ENCODE data around the gene SURF1. TPM values are rescaled to one million over a fixed set of nuclear protein-coding genes. Genes with fewer than 3 reads are reported as not detected.
"Not testable (repeated sequence)": the region's sequence is repeated elsewhere in the genome, so short reads cannot be mapped to it uniquely, and the experiment has no call there.

Gene SURF1
- total RNA-seq, 1 experiment from 2014 or later = 29.3 TPM

DNA sequence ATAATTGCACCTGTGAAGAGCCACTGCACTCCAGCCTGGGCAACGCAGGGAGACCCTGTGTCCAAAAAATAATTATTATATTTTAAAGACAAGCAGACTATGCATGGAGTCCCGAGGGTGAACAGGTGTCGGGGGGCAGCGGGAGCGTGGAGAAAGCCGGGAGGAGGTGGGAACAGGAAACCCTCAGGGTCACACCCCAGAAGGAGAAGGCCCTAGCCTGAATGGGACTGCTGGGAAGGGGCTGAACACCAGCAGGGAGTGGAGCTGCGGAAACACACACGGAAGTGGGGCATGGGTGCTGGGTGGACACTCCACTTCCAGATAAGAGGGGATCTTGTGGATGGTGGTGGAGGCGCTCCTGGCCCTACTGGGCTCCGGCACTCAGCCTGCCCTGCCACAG, 33.1 kb downstream of the SURF1 start:
- DNase-seq (ENCODE audit: low read depth) = no peak

DNA sequence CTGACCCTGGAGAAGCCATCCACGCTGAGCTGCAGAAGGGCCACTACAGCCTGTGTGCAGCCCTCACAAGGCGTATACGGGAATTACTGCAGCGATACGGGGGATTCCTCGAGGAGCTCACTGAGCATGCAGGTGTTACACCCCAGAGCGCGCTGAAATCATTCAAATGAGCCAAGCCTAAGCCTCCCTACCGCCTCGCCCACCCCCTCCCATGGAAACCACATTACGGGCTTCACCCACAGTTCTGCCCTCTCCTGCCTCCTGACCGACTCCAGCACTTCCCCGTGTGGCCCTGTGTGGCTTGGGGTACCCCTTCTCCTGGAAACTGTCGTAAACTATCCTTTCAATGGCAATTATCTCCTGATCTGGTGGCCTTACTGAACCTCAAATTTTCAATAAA, 33.6 kb downstream of the SURF1 start:
- no peak for DNase-seq (ENCODE audit: low read depth)

DNA sequence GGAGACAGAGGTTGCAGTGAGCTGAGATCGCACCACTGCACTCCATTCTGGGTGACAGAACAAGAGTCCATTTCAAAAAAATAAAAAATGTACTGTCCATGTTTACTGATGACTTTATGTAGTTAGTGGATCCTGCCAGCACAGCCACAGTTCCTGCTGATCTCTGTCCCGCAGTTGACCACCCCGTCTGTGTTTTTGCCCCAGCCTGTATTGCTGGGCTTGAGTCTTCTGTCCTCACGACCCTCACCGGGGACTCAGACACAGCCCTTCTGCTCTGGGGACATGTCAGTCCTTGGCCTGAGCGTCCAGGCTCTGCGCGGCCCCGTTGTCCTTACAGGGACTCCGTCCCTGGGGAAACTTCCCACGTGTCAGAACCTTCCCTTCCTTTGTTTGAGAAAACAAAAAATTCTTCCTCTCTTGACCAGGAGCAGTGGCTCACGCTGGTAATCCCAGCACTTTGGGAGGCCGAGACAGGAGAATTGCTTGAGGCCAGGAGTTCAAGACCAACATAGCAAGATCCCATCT, 34.8 kb downstream of the SURF1 start:
- DNase-seq (ENCODE audit: low read depth) = no peak

DNA sequence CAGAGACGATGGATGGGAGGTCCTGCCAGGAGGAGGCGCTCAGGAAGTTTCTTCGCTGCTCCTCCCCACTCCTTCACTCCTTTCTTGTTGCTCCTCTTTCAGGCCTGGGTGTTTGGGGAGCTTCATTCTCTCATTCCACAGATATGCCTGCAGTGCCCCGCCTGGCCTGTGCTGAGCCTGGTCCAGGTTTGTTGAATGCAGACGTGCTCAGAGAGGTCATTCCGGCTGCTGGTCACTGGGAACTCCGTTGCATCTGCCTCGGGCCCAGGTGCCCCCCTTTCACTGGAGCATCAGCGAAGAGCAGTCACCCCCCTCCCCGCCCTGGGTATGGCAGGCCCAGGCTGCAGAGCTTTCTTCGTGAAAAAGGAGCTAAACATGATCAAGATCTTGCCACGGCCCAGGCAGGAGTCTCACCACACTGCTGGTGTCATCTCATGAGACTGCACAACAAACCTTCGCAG, 35.8 kb downstream of the SURF1 start:
- no peak for DNase-seq (ENCODE audit: low read depth)

DNA sequence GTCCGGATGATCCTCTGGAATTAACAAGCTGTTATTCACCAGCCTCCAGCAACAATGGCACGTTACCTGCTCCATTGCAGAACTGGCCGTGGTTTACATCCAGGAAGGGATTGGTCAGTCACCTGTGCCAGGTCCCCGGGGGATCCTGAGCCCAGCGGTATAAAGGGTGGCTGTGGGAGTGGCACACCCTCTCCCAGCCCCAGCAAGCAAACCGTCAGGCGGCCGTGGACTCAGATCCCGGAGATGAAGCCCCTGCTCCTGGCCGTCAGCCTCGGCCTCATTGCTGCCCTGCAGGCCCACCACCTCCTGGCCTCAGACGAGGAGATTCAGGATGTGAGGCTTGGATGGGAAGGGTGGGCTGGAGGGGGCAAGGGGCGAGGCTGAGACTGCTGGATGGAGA, 38.7 kb downstream of the SURF1 start:
- not testable (repeated sequence) for DNase-seq (ENCODE audit: low read depth)

DNA sequence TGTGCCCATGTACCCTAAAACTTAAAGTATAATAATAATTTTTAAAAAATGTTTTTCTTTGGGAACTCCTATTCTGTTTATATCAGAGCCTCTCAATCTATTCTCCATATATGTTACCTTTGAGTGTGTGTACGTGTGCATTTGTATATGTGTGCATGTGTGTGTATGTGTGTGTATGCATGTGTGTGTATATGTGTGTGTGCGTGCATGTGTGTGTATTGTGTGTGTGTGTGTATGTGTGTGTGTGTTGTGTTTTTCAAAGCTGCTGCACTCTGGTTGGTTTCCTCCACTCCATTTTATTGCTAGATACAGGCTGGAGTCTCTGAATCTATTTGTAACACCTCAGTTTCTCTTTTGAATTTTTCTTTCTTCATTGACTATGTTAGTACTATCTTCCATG, 40.3 kb downstream of the SURF1 start:
- DNase-seq (ENCODE audit: low read depth) = no peak

DNA sequence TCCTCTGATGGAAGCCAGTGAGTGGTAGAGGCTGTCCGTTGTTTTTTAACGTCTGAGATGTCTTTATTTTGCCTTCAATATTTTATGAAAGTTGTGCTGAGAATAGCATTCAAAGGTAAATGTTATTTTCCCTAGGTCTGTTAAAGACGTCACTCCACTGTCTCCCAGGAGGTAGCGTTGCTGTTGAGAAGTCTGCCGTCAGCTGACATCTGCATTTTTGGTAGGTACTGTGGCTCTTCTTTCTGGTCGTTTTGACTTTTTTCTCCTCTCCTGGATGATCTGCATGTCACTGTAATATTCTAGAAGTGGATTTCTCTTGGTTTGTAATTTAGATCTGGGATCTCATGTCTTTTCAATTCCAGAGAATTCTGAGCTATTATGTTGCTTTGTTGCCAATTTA, 46.7 kb downstream of the SURF1 start:
- DNase-seq (ENCODE audit: low read depth) = no peak

DNA sequence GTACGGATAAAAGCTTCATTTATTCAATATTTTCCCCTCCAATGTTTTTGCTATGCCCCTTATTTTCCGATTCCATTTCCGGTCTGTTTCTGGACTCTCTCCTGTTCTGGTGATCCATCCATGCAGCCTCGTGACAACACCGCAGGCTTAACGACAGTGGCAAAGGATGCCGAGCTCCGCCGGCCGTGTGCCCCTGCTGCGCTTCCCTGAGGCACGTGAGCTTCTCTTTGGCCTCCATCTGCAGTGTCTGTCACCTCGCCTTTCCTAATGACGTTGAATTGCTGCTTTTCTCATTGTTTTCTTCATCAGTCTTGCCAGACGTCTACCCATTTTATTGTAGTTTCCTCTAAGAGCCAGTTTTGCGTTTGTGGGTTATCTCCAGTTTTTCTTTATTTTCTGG, 49.0 kb downstream of the SURF1 start:
- DNase-seq (ENCODE audit: low read depth) = no peak

DNA sequence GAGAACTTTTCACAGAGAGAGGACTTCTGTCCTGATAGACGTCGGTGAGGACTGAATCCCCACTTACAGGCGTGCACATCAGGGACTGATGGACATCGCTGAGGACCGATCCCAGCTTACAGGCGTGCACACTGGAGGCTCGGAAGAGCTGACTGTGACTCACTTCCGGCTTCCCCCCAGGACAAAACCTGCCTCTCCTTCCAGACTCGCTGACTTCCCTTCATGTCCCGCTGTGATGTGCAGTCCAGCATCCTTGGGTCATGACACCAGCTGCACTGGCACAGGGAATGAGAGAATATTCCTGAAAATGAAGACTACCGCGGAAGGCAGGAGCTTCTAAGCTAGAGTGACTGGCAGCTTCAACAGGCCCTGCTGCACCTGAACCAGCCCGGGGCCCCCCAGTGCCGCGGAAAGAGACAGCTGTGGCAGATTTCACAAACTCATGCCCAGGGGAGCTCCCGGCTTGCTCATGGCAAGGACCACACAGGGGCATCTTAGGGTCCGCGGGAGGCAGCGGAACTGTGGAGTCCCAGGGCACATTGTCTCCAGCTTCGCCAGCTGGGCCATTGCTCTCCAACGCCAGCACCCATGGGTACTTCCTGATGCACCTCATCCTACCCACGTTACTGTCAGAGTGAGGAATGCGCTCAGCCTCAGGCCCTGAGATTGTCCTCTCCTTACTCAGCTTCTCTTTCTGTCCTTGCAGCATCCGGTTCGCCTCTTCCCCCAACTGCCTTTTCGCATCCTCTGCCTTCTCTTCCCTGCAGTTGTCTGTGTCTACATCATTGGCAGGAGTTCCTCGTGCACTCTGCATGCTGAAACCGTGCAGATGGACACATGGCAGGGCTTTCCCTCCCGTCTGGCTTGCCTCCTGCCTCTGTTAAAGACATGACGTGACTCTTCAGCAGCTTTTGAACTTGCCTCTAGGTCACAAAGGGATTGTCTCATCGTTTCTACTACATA, 49.8 kb downstream of the SURF1 start:
- peak; percentile 33 for DNase-seq (ENCODE audit: low read depth)

DNA sequence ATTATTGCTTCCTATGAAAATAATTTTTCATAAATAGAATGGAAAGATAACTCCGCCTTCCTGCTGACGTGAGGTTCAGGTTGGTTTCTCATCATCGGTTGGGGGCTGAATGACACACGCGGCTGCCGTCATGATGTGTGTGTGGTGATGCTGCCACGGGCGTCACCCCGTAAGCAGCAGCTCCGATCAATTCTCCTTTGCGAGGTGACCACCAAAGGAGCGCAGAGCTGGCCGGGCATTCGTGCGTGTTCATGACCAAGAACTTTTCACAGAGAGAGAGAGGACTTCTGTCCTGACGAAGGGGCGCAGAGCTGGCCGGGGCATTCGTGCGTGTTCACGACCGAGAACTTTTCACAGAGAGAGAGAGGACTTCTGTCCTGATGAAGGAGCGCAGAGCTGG, 50.6 kb downstream of the SURF1 start:
- no peak for DNase-seq (ENCODE audit: low read depth)

DNA sequence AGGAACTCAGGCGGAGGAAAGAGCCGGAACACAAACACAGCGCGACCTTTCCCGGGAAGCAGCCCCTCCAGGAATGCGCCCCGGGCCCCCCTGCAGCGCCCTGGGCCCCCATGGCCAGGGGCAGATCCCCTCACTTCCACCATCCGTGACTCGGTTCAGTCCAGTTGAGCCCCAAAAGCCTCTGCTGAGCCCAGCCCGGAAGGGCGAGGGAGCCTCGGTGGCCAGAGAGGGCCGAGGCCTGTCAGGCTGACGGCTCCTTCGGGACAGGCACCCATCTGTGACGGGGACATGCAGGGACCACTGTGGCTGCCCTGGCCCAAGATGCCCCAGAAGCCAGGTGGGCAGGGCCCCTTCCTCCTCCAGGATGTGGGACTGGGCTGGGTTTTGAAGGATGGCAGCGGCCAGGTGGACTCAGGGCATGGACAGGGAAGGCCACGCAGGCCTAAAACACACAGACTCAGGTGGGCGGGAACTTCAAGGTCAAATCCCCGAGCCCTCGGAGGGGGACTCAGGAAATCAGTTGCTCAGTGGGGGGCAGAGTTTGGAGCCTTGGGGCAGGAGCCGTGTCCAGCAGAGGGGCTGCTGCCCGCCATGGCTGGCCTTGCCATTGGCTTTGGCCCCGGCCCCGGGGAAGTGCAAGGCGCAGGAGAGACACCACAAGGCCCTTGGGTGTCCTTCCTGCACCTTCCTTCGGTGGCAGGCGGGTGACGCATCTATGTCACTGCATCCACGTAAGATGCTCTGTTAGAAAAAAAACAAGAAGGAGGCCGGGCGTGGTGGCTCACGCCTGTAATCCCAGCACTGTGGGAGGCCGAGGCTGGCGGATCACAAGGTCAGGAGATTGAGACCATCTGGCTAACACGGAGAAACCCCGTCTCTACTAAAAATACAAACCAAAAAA, 51.6 kb downstream of the SURF1 start:
- no peak for DNase-seq (ENCODE audit: low read depth)

DNA sequence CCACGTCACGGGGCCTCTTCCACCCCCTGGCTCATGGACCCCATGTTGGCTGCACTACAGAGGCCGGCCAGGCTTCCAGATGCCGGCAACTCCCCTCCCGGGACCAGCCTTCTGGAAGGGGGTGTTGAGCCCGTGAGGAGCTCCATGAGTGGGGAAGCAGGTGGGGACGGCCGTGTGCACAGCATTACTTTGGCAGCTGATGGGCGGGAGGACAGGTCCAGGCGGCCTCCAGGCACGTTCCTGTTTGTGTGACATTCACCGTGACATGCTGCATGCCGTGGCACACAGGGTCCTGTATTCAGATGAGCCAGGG, 52.2 kb downstream of the SURF1 start:
- no peak for DNase-seq (ENCODE audit: low read depth)

DNA sequence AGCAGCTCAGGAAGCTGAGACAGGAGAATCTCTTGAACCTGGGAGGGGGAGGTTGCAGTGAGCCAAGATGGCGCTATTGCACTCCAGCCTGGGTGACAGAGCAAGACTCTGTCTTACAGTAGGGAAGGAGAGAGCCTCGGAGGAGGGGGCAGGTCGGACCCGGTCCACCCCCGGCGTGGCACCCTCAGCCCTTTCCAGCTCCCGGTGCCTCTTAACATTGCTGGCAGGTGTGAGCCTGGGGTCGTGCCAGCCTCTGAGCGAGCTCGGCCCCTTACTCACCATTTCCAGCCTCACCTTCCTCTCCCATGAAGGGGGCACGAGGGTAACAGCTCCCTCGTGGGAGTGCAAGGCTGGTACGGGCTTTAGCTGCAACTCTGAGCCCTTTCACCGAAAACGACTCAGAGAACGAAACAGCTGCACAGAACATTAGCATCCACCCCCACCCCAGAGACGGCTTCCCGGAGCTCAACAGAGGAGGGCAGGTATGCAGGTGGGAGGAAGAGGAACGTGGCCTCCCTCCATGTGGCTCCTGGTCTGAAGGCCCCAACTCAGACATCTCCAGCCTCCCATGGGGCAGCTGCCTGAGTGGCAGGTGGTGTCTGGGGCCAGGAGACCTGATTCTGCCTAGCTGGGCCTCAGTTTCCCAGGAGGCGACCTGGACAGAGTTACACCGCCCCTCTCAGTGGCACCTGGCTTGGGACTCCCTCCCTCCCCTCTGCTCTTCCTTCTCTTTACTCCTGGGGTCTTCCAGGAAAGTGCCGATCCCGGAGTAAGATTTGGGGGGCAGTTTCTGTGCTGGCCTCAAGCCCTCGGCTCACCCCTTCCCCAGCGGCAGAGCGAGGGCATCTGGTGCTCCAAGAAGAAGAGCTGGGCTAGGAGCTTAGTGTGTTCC, 52.8 kb downstream of the SURF1 start:
- DNase-seq (ENCODE audit: low read depth) = no peak

Other genes with a start within 250 kb of the SURF1 start
- 6.1 and 11.8 TPM in 2 replicates for gene RALGDS, start 235.2 kb downstream of the SURF1 start, total RNA-seq (2014; rRNA removed; shearing (Covaris generic))
- gene GBGT1, start 192.6 kb downstream of the SURF1 start, total RNA-seq (2014; rRNA removed; shearing (Covaris generic)) = 0.05 and 0.44 TPM in 2 replicates
- not detected in 2 replicates for gene OBP2B, start 147.2 kb downstream of the SURF1 start, total RNA-seq (2014; rRNA removed; shearing (Covaris generic))
- gene ABO, start 81.3 kb downstream of the SURF1 start, total RNA-seq (2014; rRNA removed; shearing (Covaris generic)) = not detected in 2 replicates
- gene SURF6, start 20.3 kb downstream of the SURF1 start, total RNA-seq (2014; rRNA removed; shearing (Covaris generic)) = 4.2 and 12.8 TPM in 2 replicates
- 27.8 and 38.9 TPM in 2 replicates for gene MED22, start 8.4 kb downstream of the SURF1 start, total RNA-seq (2014; rRNA removed; shearing (Covaris generic))
- gene RPL7A, start 8.3 kb downstream of the SURF1 start, total RNA-seq (2014; rRNA removed; shearing (Covaris generic)) = 1,496 and 1,702 TPM in 2 replicates
- gene SURF2, start 63 bp upstream of the SURF1 start, total RNA-seq (2014; rRNA removed; shearing (Covaris generic)) = 19.8 and 23.5 TPM in 2 replicates
- gene SURF4, start 19.6 kb upstream of the SURF1 start, total RNA-seq (2014; rRNA removed; shearing (Covaris generic)) = 407 and 555 TPM in 2 replicates
- gene STKLD1, start 19.9 kb upstream of the SURF1 start, total RNA-seq (2014; rRNA removed; shearing (Covaris generic)) = not detected in 2 replicates
- 17.2 and 21.2 TPM in 2 replicates for gene REXO4, start 61.5 kb upstream of the SURF1 start, total RNA-seq (2014; rRNA removed; shearing (Covaris generic))
- 0.20 TPM in 1 of 2 replicates, not detected in the other for gene ADAMTS13, start 65.9 kb upstream of the SURF1 start, total RNA-seq (2014; rRNA removed; shearing (Covaris generic))
- 2.6 and 6.6 TPM in 2 replicates for gene CACFD1, start 103.5 kb upstream of the SURF1 start, total RNA-seq (2014; rRNA removed; shearing (Covaris generic))
- gene SLC2A6, start 122.6 kb upstream of the SURF1 start, total RNA-seq (2014; rRNA removed; shearing (Covaris generic)) = 12.2 and 14.6 TPM in 2 replicates
- not detected in 2 replicates for gene MYMK, start 168.5 kb upstream of the SURF1 start, total RNA-seq (2014; rRNA removed; shearing (Covaris generic))
- gene ADAMTSL2, start 178.2 kb upstream of the SURF1 start, total RNA-seq (2014; rRNA removed; shearing (Covaris generic)) = 0.07 and 0.10 TPM in 2 replicates